ENCODE results near the gene LRP1.

- TF ChIP-seq CTCF (conservative IDR thresholded peaks at IDR 0.05) (no peak), ZFX (IDR thresholded peaks at IDR 0.05) (no peak)
Measured at GRCh38 chr12:57145460-57146059, 17.3 kb downstream of the LRP1 start.
